MG63 (cell line): ENCODE results near the gene PLA2G6. TPM values are rescaled to one million over a fixed set of nuclear protein-coding genes. Genes with fewer than 3 reads are reported as not detected.

Experiments
- DNase-seq: peaks from one replicate; pipeline ENCODE4 v3.0.0-alpha.2; 2020
- H3K27me3 ChIP-seq: fragments of 250-450 bp; sonication (Bioruptor Pico); 2 replicates; pipeline ENCODE4 v1.5.1; 2020; ENCODE audit warnings: mild to moderate bottlenecking, moderate library complexity
- H3K36me3 ChIP-seq: fragments of 250-450 bp; sonication (Bioruptor Pico); 2 replicates; pipeline ENCODE4 v1.5.1; 2020; ENCODE audit warnings: mild to moderate bottlenecking, moderate library complexity
- H3K4me3 ChIP-seq: fragments of 250-450 bp; sonication (Bioruptor Pico); 2 replicates; pipeline ENCODE4 v1.5.1; 2020; ENCODE audit warnings: mild to moderate bottlenecking, moderate library complexity
- H3K9me3 ChIP-seq: fragments of 250-450 bp; sonication (Bioruptor Pico); 2 replicates; pipeline ENCODE4 v1.5.1; 2020; ENCODE audit warnings: mild to moderate bottlenecking, moderate library complexity
- total RNA-seq: library from RNA; depleted of rRNA; stranded (reverse); fragments of >200 nt; shearing (Covaris generic); gene quantifications from 2 replicates; pipeline ENCODE4 v1.2.3, GENCODE V29; 2014; ENCODE audit warnings: low replicate concordance; rRNA removed

The PLA2G6 gene
- 2.7 and 3.1 TPM in 2 replicates for total RNA-seq

- peak; percentile 98 for DNase-seq
- no peaks in the 10 kb centered on the region for H3K27me3 ChIP-seq
- no peaks in the 10 kb centered on the region for H3K9me3 ChIP-seq
- H3K4me3 ChIP-seq, result peak within 1 kb of the TSS; percentile 56
- H3K36me3 ChIP-seq, result no peaks in the 10 kb centered on the region
These were observed at the start of gene PLA2G6 for GRCh38 chr22:38181453-38182200. PLA2G6 (minus strand) TSS chr22:38181830; CDS start chr22:38169426, 12,404 bp downstream.

GRCh38 chr22:38230916-38231315, 49.3 kb upstream of the PLA2G6 start:
- Histone ChIP-seq H3K27me3 (no peaks in the 10 kb centered on the region), H3K4me3 (no peak overlapping the region), H3K36me3 (peaks cover 79% of the 10 kb centered on the region), H3K9me3 (no peaks in the 10 kb centered on the region)
- DNase-seq, result no peak

GRCh38 chr22:38230108-38230825, 48.6 kb upstream of the PLA2G6 start:
- Histone ChIP-seq H3K4me3 (no peak overlapping the region), H3K9me3 (no peaks in the 10 kb centered on the region), H3K27me3 (no peaks in the 10 kb centered on the region), H3K36me3 (peaks cover 72% of the 10 kb centered on the region)
- no peak for DNase-seq

- no peak overlapping the region for H3K4me3 ChIP-seq
- H3K27me3 ChIP-seq, result no peaks in the 10 kb centered on the region
- peaks cover 71% of the 10 kb centered on the region for H3K36me3 ChIP-seq
These were observed 47.5 kb upstream of the PLA2G6 start for GRCh38 chr22:38228873-38229740.

GRCh38 chr22:38228326-38228872, 46.8 kb upstream of the PLA2G6 start:
- peak; percentile 43 for DNase-seq
- no peaks in the 10 kb centered on the region for H3K27me3 ChIP-seq
- H3K36me3 ChIP-seq, result peaks cover 69% of the 10 kb centered on the region
- H3K4me3 ChIP-seq, result no peak overlapping the region
- H3K9me3 ChIP-seq, result no peaks in the 10 kb centered on the region

More at GRCh38 chr22:38228873-38229740, 47.5 kb upstream of the PLA2G6 start:
- peak; percentile 86 for DNase-seq
- H3K9me3 ChIP-seq, result no peaks in the 10 kb centered on the region

- Histone ChIP-seq H3K4me3 (no peak overlapping the region), H3K36me3 (peaks cover 62% of the 10 kb centered on the region), H3K27me3 (no peaks in the 10 kb centered on the region), H3K9me3 (no peaks in the 10 kb centered on the region)
- DNase-seq, result no peak
These were observed 45.4 kb upstream of the PLA2G6 start for GRCh38 chr22:38226853-38227649.

- Histone ChIP-seq H3K4me3 (no peak overlapping the region), H3K27me3 (no peaks in the 10 kb centered on the region)
These were observed 41.8 kb upstream of the PLA2G6 start for GRCh38 chr22:38223289-38223960.

GRCh38 chr22:38222797-38223119, 41.1 kb upstream of the PLA2G6 start:
- no peaks in the 10 kb centered on the region for H3K27me3 ChIP-seq
- no peak overlapping the region for H3K4me3 ChIP-seq
- no peak for DNase-seq
- no peaks in the 10 kb centered on the region for H3K9me3 ChIP-seq
- peaks cover 51% of the 10 kb centered on the region for H3K36me3 ChIP-seq

More at GRCh38 chr22:38223289-38223960, 41.8 kb upstream of the PLA2G6 start:
- DNase-seq, result no peak
- Histone ChIP-seq H3K9me3 (no peaks in the 10 kb centered on the region), H3K36me3 (peaks cover 53% of the 10 kb centered on the region)

- no peak for DNase-seq
- Histone ChIP-seq H3K27me3 (no peaks in the 10 kb centered on the region), H3K4me3 (no peak overlapping the region), H3K9me3 (no peaks in the 10 kb centered on the region), H3K36me3 (peaks cover 48% of the 10 kb centered on the region)
These were observed 40.5 kb upstream of the PLA2G6 start for GRCh38 chr22:38221908-38222796.

- no peaks in the 10 kb centered on the region for H3K9me3 ChIP-seq
- no peak for DNase-seq
- H3K27me3 ChIP-seq, result no peaks in the 10 kb centered on the region
- no peak overlapping the region for H3K4me3 ChIP-seq
- H3K36me3 ChIP-seq, result peaks cover 46% of the 10 kb centered on the region
These were observed 39.8 kb upstream of the PLA2G6 start for GRCh38 chr22:38221407-38221806.

GRCh38 chr22:38220653-38221386, 39.2 kb upstream of the PLA2G6 start:
- H3K36me3 ChIP-seq, result peaks cover 45% of the 10 kb centered on the region
- no peak overlapping the region for H3K4me3 ChIP-seq
- H3K9me3 ChIP-seq, result no peaks in the 10 kb centered on the region
- no peaks in the 10 kb centered on the region for H3K27me3 ChIP-seq
- DNase-seq, result no peak

- Histone ChIP-seq H3K36me3 (peaks cover 52% of the 10 kb centered on the region), H3K9me3 (no peaks in the 10 kb centered on the region), H3K4me3 (no peak overlapping the region), H3K27me3 (no peaks in the 10 kb centered on the region)
- DNase-seq, result no peak
These were observed 38.5 kb upstream of the PLA2G6 start for GRCh38 chr22:38220163-38220562.

GRCh38 chr22:38219632-38220031, 38.0 kb upstream of the PLA2G6 start:
- H3K36me3 ChIP-seq, result peaks cover 51% of the 10 kb centered on the region
- H3K27me3 ChIP-seq, result no peaks in the 10 kb centered on the region
- H3K9me3 ChIP-seq, result no peaks in the 10 kb centered on the region
- DNase-seq, result no peak
- no peak overlapping the region for H3K4me3 ChIP-seq
